Loucy (cell line): ENCODE measurements around the gene FAF1.

Experiments
- H2AFZ ChIP-seq: fragments of 200-600 bp; sonication (generic); 2 replicates; pipeline ENCODE4 v1.6.0; 2016; ENCODE audit warnings: antibody characterized with exemption, mild to moderate bottlenecking, low read length, moderate library complexity
- H3F3A ChIP-seq: fragments of 200-600 bp; 2 replicates; pipeline ENCODE4 v1.6.0; 2016; ENCODE audit warnings: antibody characterized with exemption, low read depth, mild to moderate bottlenecking
- H3K27me3 ChIP-seq: fragments of 200-600 bp; sonication (generic); 2 replicates; pipeline ENCODE4 v1.6.1; 2014; ENCODE audit warnings: low read length, mild to moderate bottlenecking; ENCODE audit not compliant: insufficient read depth, poor library complexity, severe bottlenecking
- H3K36me3 ChIP-seq: fragments of 200-600 bp; sonication (generic); 2 replicates; pipeline ENCODE4 v1.6.1; 2016; ENCODE audit warnings: low read length; ENCODE audit not compliant: insufficient read depth
- H3K4me1 ChIP-seq: fragments of 200-600 bp; sonication (generic); 2 replicates; pipeline ENCODE4 v1.5.1; 2014; ENCODE audit warnings: low read length, mild to moderate bottlenecking; ENCODE audit not compliant: insufficient read depth, poor library complexity, severe bottlenecking
- H3K4me2 ChIP-seq: fragments of 200-600 bp; sonication (generic); 2 replicates; pipeline ENCODE4 v1.6.0; 2014; ENCODE audit warnings: antibody characterized with exemption, low read length, low read depth, mild to moderate bottlenecking; ENCODE audit not compliant: poor library complexity, severe bottlenecking
- H3K4me3 ChIP-seq: fragments of 200-600 bp; sonication (generic); 2 replicates; pipeline ENCODE4 v1.5.1; 2014; ENCODE audit warnings: low read length, mild to moderate bottlenecking, mixed read lengths; ENCODE audit not compliant: poor library complexity, severe bottlenecking
- H3K79me2 ChIP-seq: fragments of 200-600 bp; sonication (generic); 2 replicates; pipeline ENCODE4 v1.6.1; 2014; ENCODE audit warnings: low read length; ENCODE audit not compliant: insufficient read depth
- H3K9ac ChIP-seq: fragments of 200-600 bp; sonication (generic); 2 replicates; pipeline ENCODE4 v1.6.0; 2014; ENCODE audit warnings: mild to moderate bottlenecking, low read depth, low read length, moderate library complexity; ENCODE audit not compliant: poor library complexity, severe bottlenecking
- H3K9me2 ChIP-seq: fragments of 200-600 bp; sonication (generic); replicated peaks from 2 replicates; pipeline ENCODE4 v1.6.1; 2016; ENCODE audit warnings: low read depth, low read length, mixed read lengths
- H3K9me3 ChIP-seq: fragments of 200-600 bp; sonication (generic); 2 replicates; pipeline ENCODE4 v1.6.1; 2014; ENCODE audit warnings: mild to moderate bottlenecking, antibody characterized with exemption, low read length, low read depth; ENCODE audit not compliant: insufficient read depth
- H4K20me1 ChIP-seq: fragments of 200-600 bp; sonication (generic); 2 replicates; pipeline ENCODE4 v1.6.0; 2014; ENCODE audit warnings: antibody characterized with exemption, low read length, mild to moderate bottlenecking; ENCODE audit not compliant: insufficient read depth, poor library complexity, severe bottlenecking
- CTCF ChIP-seq: fragments of 200-600 bp; sonication (generic); conservative IDR thresholded peaks from 2 replicates; pipeline ENCODE4 v1.5.1; 2014; ENCODE audit warnings: mild to moderate bottlenecking, antibody characterized with exemption, low read length
- EZH2phosphoT487 ChIP-seq: fragments of 200-600 bp; IDR thresholded peaks from 2 replicates; pipeline ENCODE4 v1.6.1; 2018; ENCODE audit warnings: antibody characterized with exemption, mild to moderate bottlenecking, moderate library complexity, borderline replicate concordance

FAF1 gene

GRCh38 chr1:50473513-50473912 lies 486.6 kb downstream of the FAF1 start:
- H3K79me2 ChIP-seq, result no peaks in the 10 kb centered on the region
- H3K4me1 ChIP-seq, result no peaks in the 10 kb centered on the region
- no peak overlapping the region for H3K4me3 ChIP-seq
- H3K27me3 ChIP-seq, result no peaks in the 10 kb centered on the region
- H3K9me2 ChIP-seq, result no peaks in the 10 kb centered on the region
- peaks cover 20% of the 10 kb centered on the region; the same call in 1 of the 2 replicates for H3K36me3 ChIP-seq
- no peak for TF ChIP-seq CTCF
- TF ChIP-seq EZH2phosphoT487, result no peak
- no peak overlapping the region for H3K9ac ChIP-seq
- no peaks in the 10 kb centered on the region for H3K9me3 ChIP-seq
- H3K4me2 ChIP-seq, result no peak overlapping the region
- no peaks in the 10 kb centered on the region for H3F3A ChIP-seq
- H4K20me1 ChIP-seq, result no peaks in the 10 kb centered on the region
- H2AFZ ChIP-seq, result no peak overlapping the region

- H2AFZ ChIP-seq, result no peak overlapping the region
- peaks cover 20% of the 10 kb centered on the region; the same call in 1 of the 2 replicates for H3K36me3 ChIP-seq
- no peak overlapping the region for H3K4me3 ChIP-seq
- no peak overlapping the region for H3K9ac ChIP-seq
- H3K9me3 ChIP-seq, result no peaks in the 10 kb centered on the region
- H3K4me1 ChIP-seq, result no peaks in the 10 kb centered on the region
- no peak overlapping the region for H3K4me2 ChIP-seq
- no peaks in the 10 kb centered on the region for H4K20me1 ChIP-seq
- H3K9me2 ChIP-seq, result no peaks in the 10 kb centered on the region
- TF ChIP-seq CTCF, result no peak
- no peak for TF ChIP-seq EZH2phosphoT487
- H3F3A ChIP-seq, result no peaks in the 10 kb centered on the region
- H3K27me3 ChIP-seq, result no peaks in the 10 kb centered on the region
- no peaks in the 10 kb centered on the region for H3K79me2 ChIP-seq
These were observed 488.1 kb downstream of the FAF1 start for GRCh38 chr1:50471967-50472366.

GRCh38 chr1:50462964-50463363 lies 497.1 kb downstream of the FAF1 start:
- H3F3A ChIP-seq, result peaks cover 4% of the 10 kb centered on the region; the same call in 1 of the 2 replicates
- no peak overlapping the region for H3K9ac ChIP-seq
- no peaks in the 10 kb centered on the region for H3K36me3 ChIP-seq
- H3K4me3 ChIP-seq, result no peak overlapping the region
- no peak overlapping the region for H3K4me2 ChIP-seq
- H4K20me1 ChIP-seq, result no peaks in the 10 kb centered on the region
- TF ChIP-seq CTCF (no peak), EZH2phosphoT487 (no peak)
- no peaks in the 10 kb centered on the region for H3K9me2 ChIP-seq
- no peaks in the 10 kb centered on the region for H3K27me3 ChIP-seq
- H3K9me3 ChIP-seq, result no peaks in the 10 kb centered on the region
- no peaks in the 10 kb centered on the region for H3K79me2 ChIP-seq
- peaks cover 14% of the 10 kb centered on the region for H3K4me1 ChIP-seq
- no peak overlapping the region for H2AFZ ChIP-seq
